GM10248 (cell line): Measurements from ENCODE around the gene TRIP10.
"Not testable (repeated sequence)": the region's sequence is repeated elsewhere in the genome, so short reads cannot be mapped to it uniquely, and the experiment has no call there.

Source experiments
- CTCF ChIA-PET: fragments of 300-600 bp; sonication (Branson Sonifier 250); formaldehyde crosslinking; extraction: SDS; loops from one replicate; lab custom pipeline; 2021; ENCODE audit warnings: antibody characterized with exemption; lab: Yijun Ruan, JAX
- POLR2A ChIA-PET: fragments of 350-650 bp; sonication (Branson Sonifier 250); formaldehyde crosslinking; extraction: SDS; loops from one replicate; lab custom pipeline; 2020; ENCODE audit warnings: antibody characterized with exemption; lab: Yijun Ruan, JAX
- DNase-seq: peaks from one replicate; pipeline ENCODE4 v3.0.0; 2012; ENCODE audit errors: extremely low spot score
- TF ChIP-seq, protein P1 (sequence below): IDR thresholded peaks from 2 replicates; pipeline ENCODE4 v1.5.1; 2012; ENCODE audit warnings: mild to moderate bottlenecking, low read depth; ENCODE audit errors: extremely low read depth, missing control alignments, control extremely low read depth

TRIP10 gene

DNA sequence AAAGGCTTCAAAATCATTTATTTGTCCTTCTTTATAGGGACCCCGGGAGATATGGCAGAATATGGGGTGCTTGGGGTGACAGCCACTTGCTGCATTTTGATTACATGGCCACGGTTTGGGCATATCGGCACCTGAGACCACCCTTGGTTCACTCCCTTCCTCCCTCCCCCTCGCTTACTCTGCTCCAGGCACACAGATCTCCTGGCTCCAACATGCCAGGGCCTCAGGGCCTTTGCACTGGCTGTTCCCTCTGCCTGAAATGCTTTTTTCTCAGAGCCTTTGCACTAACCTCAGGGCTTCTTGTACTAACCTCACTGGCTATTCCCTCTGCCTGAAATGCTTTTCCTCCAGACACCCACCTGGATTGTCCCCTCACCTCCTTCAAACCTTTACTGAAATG, 56.8 kb downstream of the TRIP10 start:
- ChIA-PET POLR2A (interaction anchor here (0.8 kb wide), 1 partner anchor 266 kb away, joined by 3 read pairs; the partner anchor contains the start of gene TNFSF9), CTCF (interaction anchor here (2.1 kb wide), 1 partner anchor 24 kb away, joined by 6 read pairs; the partner anchor contains the start of gene VAV1)
- TF ChIP-seq, protein P1, sequence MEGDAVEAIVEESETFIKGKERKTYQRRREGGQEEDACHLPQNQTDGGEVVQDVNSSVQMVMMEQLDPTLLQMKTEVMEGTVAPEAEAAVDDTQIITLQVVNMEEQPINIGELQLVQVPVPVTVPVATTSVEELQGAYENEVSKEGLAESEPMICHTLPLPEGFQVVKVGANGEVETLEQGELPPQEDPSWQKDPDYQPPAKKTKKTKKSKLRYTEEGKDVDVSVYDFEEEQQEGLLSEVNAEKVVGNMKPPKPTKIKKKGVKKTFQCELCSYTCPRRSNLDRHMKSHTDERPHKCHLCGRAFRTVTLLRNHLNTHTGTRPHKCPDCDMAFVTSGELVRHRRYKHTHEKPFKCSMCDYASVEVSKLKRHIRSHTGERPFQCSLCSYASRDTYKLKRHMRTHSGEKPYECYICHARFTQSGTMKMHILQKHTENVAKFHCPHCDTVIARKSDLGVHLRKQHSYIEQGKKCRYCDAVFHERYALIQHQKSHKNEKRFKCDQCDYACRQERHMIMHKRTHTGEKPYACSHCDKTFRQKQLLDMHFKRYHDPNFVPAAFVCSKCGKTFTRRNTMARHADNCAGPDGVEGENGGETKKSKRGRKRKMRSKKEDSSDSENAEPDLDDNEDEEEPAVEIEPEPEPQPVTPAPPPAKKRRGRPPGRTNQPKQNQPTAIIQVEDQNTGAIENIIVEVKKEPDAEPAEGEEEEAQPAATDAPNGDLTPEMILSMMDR, result no peak
- DNase-seq, result no peak

DNA sequence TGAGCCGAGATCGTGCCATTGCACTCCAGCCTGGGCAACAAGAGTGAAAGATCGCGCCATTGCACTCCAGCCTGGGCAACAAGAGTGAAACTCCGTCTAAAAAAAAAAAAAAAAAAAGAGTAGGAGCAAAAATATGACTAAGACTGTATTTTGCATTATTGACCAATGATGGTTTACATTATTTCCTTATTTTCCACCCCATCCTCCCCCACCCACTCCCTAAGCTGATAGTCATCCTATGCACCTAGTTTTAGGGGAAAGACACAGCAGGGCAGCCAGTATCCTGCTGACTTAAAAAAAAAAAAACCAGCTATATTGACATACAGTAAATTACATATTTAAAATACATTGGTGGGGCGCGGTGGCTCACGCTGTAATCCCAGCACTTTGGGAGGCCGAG, 58.2 kb downstream of the TRIP10 start:
- POLR2A ChIA-PET, result interaction anchor here (0.7 kb wide), 2 partner anchors 25 to 1980 kb away, joined by 3 to 4 read pairs; no protein-coding TSS in a partner anchor
- DNase-seq, result no peak
- TF ChIP-seq, protein P1, result no peak
- CTCF ChIA-PET, result interaction anchor here (1.2 to 2.2 kb wide), 2 partner anchors 14 to 18 kb away, joined by 3 to 7 read pairs; no protein-coding TSS in a partner anchor

DNA sequence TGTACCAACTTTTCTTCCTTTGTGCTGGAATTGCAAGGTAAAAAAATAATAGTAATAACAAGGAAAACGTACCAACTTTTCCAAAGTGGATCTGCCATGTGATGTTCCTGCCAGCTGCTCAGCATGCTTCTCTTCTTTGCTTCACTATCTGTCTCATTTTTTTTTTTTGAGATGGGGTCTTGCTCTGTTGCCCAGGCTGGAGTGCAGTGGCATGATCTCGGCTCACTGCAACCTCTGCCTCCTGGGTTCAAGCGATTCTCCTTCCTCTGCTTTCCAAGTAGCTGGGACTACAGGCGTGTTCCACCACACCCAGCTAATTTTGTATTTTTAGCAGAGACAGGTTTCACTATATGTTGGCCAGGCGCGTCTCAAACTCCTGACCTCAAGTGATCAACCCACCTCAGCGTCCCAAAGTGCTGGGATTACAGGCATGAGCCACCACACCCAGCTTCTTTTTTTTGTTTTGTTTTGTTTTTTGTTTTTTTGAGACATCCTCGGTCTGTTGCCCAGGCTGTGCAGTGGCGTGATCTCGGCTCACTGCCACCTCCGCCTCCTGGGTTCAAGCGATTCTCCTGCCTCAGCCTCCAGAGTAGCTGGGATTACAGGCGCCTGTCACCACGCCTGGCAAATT, 60.8 kb downstream of the TRIP10 start:
- CTCF ChIA-PET, result interaction anchor here (1.2 to 4.3 kb wide), 4 partner anchors 15 to 64 kb away, joined by 3 to 21 read pairs (median 6); partner anchors contain the start of gene VAV1
- POLR2A ChIA-PET, result interaction anchor here (0.6 to 1.5 kb wide), 4 partner anchors 9 to 835 kb away, joined by 3 to 7 read pairs (median 3); no protein-coding TSS in a partner anchor
- DNase-seq, result not testable (repeated sequence)

DNA sequence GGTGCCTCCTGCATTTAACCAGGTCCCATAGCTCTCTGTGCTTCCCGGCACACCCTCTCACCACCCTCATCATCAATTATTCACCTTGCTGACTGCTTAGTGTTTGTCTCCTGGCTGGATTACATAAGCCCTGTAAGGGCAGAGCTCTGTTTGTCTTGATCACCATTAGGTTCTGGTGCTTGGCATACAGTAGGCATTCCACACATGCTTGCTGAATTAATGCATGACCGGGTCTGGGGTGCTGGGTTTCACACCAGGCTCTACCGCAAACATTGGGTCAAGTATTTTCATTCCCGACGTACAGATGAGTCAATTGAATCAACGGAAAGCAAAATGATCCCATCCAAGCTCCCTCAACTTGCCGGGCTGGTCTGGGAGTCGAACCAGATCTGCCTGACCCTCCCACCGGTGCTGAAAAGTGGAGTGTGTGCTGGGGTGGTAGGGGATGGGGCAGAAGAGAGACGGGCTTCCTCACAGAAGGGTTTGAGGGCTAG, 61.6 kb downstream of the TRIP10 start:
- CTCF ChIA-PET, result interaction anchor here (1.2 to 4.3 kb wide), 4 partner anchors 14 to 63 kb away, joined by 3 to 21 read pairs (median 6); partner anchors contain the start of gene VAV1
- no peak for DNase-seq
- TF ChIP-seq, protein P1, result no peak
- POLR2A ChIA-PET, result interaction anchor here (0.6 to 1.5 kb wide), 3 partner anchors 12 to 28 kb away, joined by 3 to 6 read pairs (median 3); partner anchors contain the start of gene VAV1
